ENCODE results near the gene SOS1. TPM values are rescaled to one million over a fixed set of nuclear protein-coding genes. Genes with fewer than 3 reads are reported as not detected.

Gene SOS1
- total RNA-seq, 1 experiment from 2014 or later, result 28.7 TPM

DNA sequence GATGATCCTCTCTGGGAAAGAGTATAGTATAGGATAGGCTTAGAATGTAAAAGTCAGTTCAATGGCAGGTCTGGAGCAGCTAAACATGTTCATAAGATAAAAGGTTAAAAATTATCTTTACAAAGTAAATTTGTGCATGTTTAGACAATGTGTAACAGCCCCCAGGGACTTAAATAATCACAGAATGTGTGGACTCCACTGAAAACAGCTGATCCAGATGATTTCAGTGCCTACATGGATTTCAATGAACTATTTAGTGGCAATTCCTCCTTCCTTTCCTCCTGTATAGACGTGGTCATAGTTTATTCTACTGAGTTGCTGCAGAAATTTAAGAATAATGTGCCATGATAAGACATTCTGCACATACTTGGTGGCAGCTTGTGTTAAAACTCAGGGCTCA lies 188.3 kb downstream of the SOS1 start:
- no peak for TF ChIP-seq SIN3A (IDR thresholded peaks at IDR 0.05; ENCODE audit: borderline replicate concordance, insufficient read depth, low read depth, low read length)
- TF ChIP-seq TCF7L2 (IDR thresholded peaks at IDR 0.05; ENCODE audit: low read depth, low read length), result no peak
- no peak for TF ChIP-seq REST (IDR thresholded peaks at IDR 0.05; ENCODE audit: insufficient read depth in 1 of 2, low read depth in 2 of 2, low read length in 1 of 2)
- no peak for TF ChIP-seq POLR2AphosphoS5 (IDR thresholded peaks at IDR 0.05; ENCODE audit: low read depth, low read length)
- no peak for TF ChIP-seq CTCF (IDR thresholded peaks at IDR 0.05)
- Histone ChIP-seq H3K4me1 (ENCODE audit: control insufficient read depth, insufficient read depth, low read length) (no peaks in the 10 kb centered on the region), H3K9me3 (ENCODE audit: control insufficient read depth, insufficient read depth, low read depth, low read length) (no peaks in the 10 kb centered on the region), H3K27me3 (ENCODE audit: control insufficient read depth, insufficient read depth, low read length) (no peaks in the 10 kb centered on the region), H3K27ac (ENCODE audit: low read length) (no peak overlapping the region), H3K4me3 (ENCODE audit: low read depth in 2 of 2, low read length in 2 of 2) (no peak overlapping the region), H3K36me3 (ENCODE audit: control insufficient read depth, insufficient read depth, low read length) (no peaks in the 10 kb centered on the region)
- no peak for ATAC-seq
- ChIA-PET CTCF (interaction anchor here (1.0 kb wide), 1 partner anchor 15 kb away, joined by 3 read pairs; no protein-coding TSS in a partner anchor), POLR2A (no interaction called here)
- BruUV-seq (replicated peaks), result no TSS peak
- no peak for DNase-seq (ENCODE audit: low read depth, low spot score)
- in situ Hi-C loops (cut with HindIII; ENCODE audit: low pct_unique_long_range_greater_than_20kb, low sequenced_read_pairs), result no loop called here
- intact Hi-C loops (cut with micrococcal nuclease; ENCODE audit: unreplicated experiment), result no loop called here

Other genes with a start within 250 kb of the SOS1 start
- 20.6 TPM for gene DHX57, start 245.1 kb downstream of the SOS1 start, total RNA-seq (2021; ENCODE audit: unreplicated experiment)
- gene MORN2, start 245.1 kb downstream of the SOS1 start, total RNA-seq (2021; ENCODE audit: unreplicated experiment), result 10.1 TPM
- gene ARHGEF33, start 231.2 kb downstream of the SOS1 start, total RNA-seq (2021; ENCODE audit: unreplicated experiment), result 0.41 TPM
- not detected for gene CDKL4, start 122.9 kb upstream of the SOS1 start, total RNA-seq (2021; ENCODE audit: unreplicated experiment)

Measured in Panc1 (cell line).